Esophagus squamous epithelium (tissue), 5 donors: ENCODE measurements around the gene GRID2. TPM values are rescaled to one million over a fixed set of nuclear protein-coding genes. Genes with fewer than 3 reads are reported as not detected.

Source experiments
- DNase-seq: peaks from one replicate; lab custom pipeline; 2025; lab: John Stamatoyannopoulos, UW
- H3K27ac ChIP-seq, 4 donors: fragments of 200-600 bp; sonication (generic); one replicate each; pipeline ENCODE4 v1.5.1; 2016 to 2019; ENCODE audit warnings: mild to moderate bottlenecking in 1 of 4
- H3K27me3 ChIP-seq, 4 donors: fragments of 200-600 bp; sonication (generic); 1 replicate in 3 of 4; 2 replicates in 1 of 4; pipeline versions ENCODE4 v1.5.1 to v1.6.0; 2017 to 2021; ENCODE audit warnings: antibody characterized with exemption in 1 of 4
- H3K36me3 ChIP-seq, 3 donors: fragments of 200-600 bp; sonication (generic); one replicate each; pipeline ENCODE4 v1.5.1; 2016 to 2019
- H3K4me1 ChIP-seq, 3 donors: fragments of 200-600 bp; sonication (generic); one replicate each; pipeline ENCODE4 v1.5.1; 2017 to 2019
- H3K4me3 ChIP-seq, 4 donors: fragments of 200-600 bp; sonication (generic); 1 replicate in 3 of 4; 2 replicates in 1 of 4; pipeline ENCODE4 v1.5.1; 2016 to 2019; ENCODE audit warnings: mild to moderate bottlenecking in 2 of 4, moderate library complexity in 1 of 4
- H3K9me3 ChIP-seq, 3 donors: fragments of 200-600 bp; sonication (generic); one replicate each; pipeline ENCODE4 v1.5.1; 2016 to 2019
- CTCF ChIP-seq, 6 experiments: fragments of 450-650 bp in 4 of 6; fragments of 200-600 bp in 2 of 6; sonication (generic) in 2 of 6; IDR thresholded peaks; one replicate each; pipeline ENCODE4 v1.5.1; 2016 to 2019; ENCODE audit warnings: antibody characterized with exemption in 6 of 6, mild to moderate bottlenecking in 4 of 6, moderate library complexity in 4 of 6
- POLR2A ChIP-seq, 4 donors: fragments of 450-650 bp; IDR thresholded peaks; one replicate each; pipeline ENCODE4 v1.6.1; 2017; ENCODE audit warnings: antibody characterized with exemption in 4 of 4, mild to moderate bottlenecking in 4 of 4, moderate library complexity in 3 of 4
- WGBS, 2 donors: methylation state at CpG; one replicate each; pipeline ENCODE4 v1.1.5; 2018; 5-methylcytosine and 5-hydroxymethylcytosine counted together
- intact Hi-C: fragments of 100-400 bp; cut with DNase I; formaldehyde crosslinking; loops from one replicate; pipeline ENCODE4 v1.15.0; 2022
- total RNA-seq, 4 donors: library from RNA; depleted of rRNA; stranded (reverse); fragments of >200 nt; gene quantifications; one replicate each; pipeline ENCODE4 v1.1.0, GENCODE V29; 2016
- donor health status: DM: yes; HTN: yes; CAD: no.

GRID2 gene
- total RNA-seq, 4 donors from 2014 or later: not detected

DNA sequence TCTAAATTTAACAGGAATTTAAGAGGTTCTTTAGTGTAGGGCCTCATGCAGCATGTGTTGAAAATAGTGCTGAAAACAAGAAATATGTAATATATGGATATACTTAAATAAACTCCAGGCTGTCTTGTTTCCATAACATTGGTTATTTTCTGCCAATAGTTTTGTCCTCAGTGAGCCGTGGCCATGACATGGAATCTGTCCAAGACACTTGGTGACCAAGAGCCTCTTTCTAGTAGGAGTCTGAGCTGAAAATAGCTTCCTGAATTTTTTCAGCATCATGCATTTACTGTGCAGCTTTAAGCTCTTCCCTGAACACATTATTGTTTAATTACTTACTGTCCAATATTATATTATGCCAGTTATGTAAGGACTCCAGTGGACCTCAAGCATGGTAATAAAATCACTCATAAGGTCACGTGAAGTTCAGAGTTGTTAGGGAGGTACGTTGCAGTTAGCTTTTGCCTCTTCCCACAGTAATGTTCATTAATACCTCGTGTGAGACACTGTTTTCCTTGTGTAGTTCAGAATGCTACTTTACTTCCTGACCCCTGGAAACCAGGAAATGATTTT, 488.2 kb downstream of the GRID2 start:
- no peak for DNase-seq
- intact Hi-C loops: no loop called here

GRCh38 chr4:92809381-92809780, 505.6 kb downstream of the GRID2 start:
- TF ChIP-seq POLR2A (IDR thresholded peaks at IDR 0.05) (no peak), CTCF (IDR thresholded peaks at IDR 0.05) (no peak)
- intact Hi-C loops: no loop called here
- DNase-seq: no peak
- no peaks in the 10 kb centered on the region for H3K9me3 ChIP-seq
- H3K4me1 ChIP-seq: no peaks in the 10 kb centered on the region
- no peak overlapping the region for H3K4me3 ChIP-seq
- H3K27ac ChIP-seq: no peak overlapping the region
- H3K27me3 ChIP-seq: no peaks in the 10 kb centered on the region
- H3K36me3 ChIP-seq: no peaks in the 10 kb centered on the region
- WGBS, 2 donors: 78 to 85% methylated on average over 2 of the region's 2 CpGs

More for the DNA sequence above, 488.2 kb downstream of the GRID2 start:
- TF ChIP-seq CTCF (IDR thresholded peaks at IDR 0.05) (no peak), POLR2A (IDR thresholded peaks at IDR 0.05) (no peak)
- WGBS, 2 donors: 39 to 53% methylated on average over 4 of the region's 4 CpGs
- Histone ChIP-seq H3K4me1 (no peaks in the 10 kb centered on the region), H3K27ac (no peak overlapping the region), H3K27me3 (no peaks in the 10 kb centered on the region), H3K9me3 (no peaks in the 10 kb centered on the region), H3K4me3 (no peak overlapping the region), H3K36me3 (no peaks in the 10 kb centered on the region)

DNA sequence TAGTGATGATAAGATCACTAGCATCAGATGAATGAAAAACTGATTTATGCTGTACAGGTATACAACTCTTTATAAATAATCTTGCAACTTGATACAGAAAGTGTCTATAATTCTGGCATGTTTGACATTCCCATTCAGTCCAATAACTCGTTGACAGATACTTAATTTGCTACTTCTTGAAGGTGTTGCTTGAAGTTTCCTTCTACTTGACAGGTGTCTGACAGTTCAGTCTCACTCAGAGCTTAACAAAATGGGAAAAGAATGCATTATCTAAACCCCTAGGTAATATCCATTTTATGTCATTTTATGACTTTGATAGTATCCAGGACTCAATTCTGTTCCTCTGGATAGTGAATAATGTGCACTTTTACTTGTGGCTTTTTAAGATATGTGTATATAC, 508.9 kb downstream of the GRID2 start:
- Histone ChIP-seq H3K9me3 (no peaks in the 10 kb centered on the region), H3K4me3 (no peak overlapping the region), H3K36me3 (no peaks in the 10 kb centered on the region), H3K4me1 (no peaks in the 10 kb centered on the region), H3K27ac (no peak overlapping the region), H3K27me3 (no peaks in the 10 kb centered on the region)
- DNase-seq: no peak
- intact Hi-C loops: no loop called here
- TF ChIP-seq POLR2A (IDR thresholded peaks at IDR 0.05) (no peak), CTCF (IDR thresholded peaks at IDR 0.05) (no peak)
- 39 to 58% methylated on average over 1 of the region's 1 CpG for whole genome bisulfite sequencing, 2 donors

GRCh38 chr4:92814677-92815076, 510.9 kb downstream of the GRID2 start:
- Histone ChIP-seq H3K4me3 (no peak overlapping the region), H3K27ac (no peak overlapping the region), H3K27me3 (no peaks in the 10 kb centered on the region), H3K9me3 (no peaks in the 10 kb centered on the region), H3K36me3 (no peaks in the 10 kb centered on the region), H3K4me1 (no peaks in the 10 kb centered on the region)
- DNase-seq: no peak
- intact Hi-C loops: no loop called here
- no peak for TF ChIP-seq POLR2A (IDR thresholded peaks at IDR 0.05)
- no peak for TF ChIP-seq CTCF (IDR thresholded peaks at IDR 0.05)
- WGBS, 2 donors: 100% methylated on average over 1 of the region's 1 CpG

- WGBS, 2 donors: 25 to 59% methylated on average over 3 of the region's 3 CpGs
- no peak for TF ChIP-seq CTCF (IDR thresholded peaks at IDR 0.05)
- no peak for TF ChIP-seq POLR2A (IDR thresholded peaks at IDR 0.05)
- no peak for DNase-seq
- Histone ChIP-seq H3K27me3 (no peaks in the 10 kb centered on the region), H3K4me3 (no peak overlapping the region), H3K27ac (no peak overlapping the region), H3K9me3 (no peaks in the 10 kb centered on the region), H3K36me3 (no peaks in the 10 kb centered on the region), H3K4me1 (peaks cover 0 to 10% (median 0%) of the 10 kb centered on the region in 3 donors)
- intact Hi-C loops: no loop called here
Measured at GRCh38 chr4:92825256-92825655, 521.5 kb downstream of the GRID2 start.
